ENCODE results near the gene DCAF5.

DCAF5 gene

DNA sequence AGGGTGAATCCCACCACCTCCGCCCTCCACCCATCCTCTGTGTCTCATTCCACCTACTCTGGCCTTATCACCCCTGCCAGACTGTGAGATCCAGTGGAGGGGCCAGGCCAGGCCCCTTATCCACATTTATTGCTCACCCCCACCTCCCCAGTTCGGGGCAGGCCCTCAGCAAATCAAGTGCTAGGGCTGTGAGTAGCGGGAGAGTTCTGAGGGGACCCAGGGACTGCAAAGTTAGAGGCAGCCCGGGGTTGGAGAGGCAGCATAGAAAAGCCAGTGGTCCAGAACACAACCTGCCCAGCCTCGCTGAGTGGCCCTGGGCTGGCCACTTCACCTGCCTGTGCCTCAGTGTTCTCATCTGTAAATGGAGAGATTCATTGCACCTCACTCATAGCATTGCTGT is 146.6 kb downstream of the DCAF5 start:
- no peak for FAIRE-seq
- no peak for DNase-seq (ENCODE audit: insufficient read length, low spot score)
- TF ChIP-seq POLR2A (IDR thresholded peaks at IDR 0.05; ENCODE audit: low read depth, low read length): no peak
- no peak for TF ChIP-seq PAX5 (IDR thresholded peaks at IDR 0.05; ENCODE audit: insufficient read depth, low read length, severe bottlenecking)
- no peak for TF ChIP-seq POU2F2 (IDR thresholded peaks at IDR 0.05; ENCODE audit: low read depth, low read length)
- no peak for TF ChIP-seq TAF1 (IDR thresholded peaks at IDR 0.05; ENCODE audit: low read depth, low read length)
- no peak for TF ChIP-seq SPI1 (IDR thresholded peaks at IDR 0.05; ENCODE audit: low read depth, low read length)
- TF ChIP-seq POLR2AphosphoS5 (IDR thresholded peaks at IDR 0.05; ENCODE audit: low read depth, low read length): no peak

DNA sequence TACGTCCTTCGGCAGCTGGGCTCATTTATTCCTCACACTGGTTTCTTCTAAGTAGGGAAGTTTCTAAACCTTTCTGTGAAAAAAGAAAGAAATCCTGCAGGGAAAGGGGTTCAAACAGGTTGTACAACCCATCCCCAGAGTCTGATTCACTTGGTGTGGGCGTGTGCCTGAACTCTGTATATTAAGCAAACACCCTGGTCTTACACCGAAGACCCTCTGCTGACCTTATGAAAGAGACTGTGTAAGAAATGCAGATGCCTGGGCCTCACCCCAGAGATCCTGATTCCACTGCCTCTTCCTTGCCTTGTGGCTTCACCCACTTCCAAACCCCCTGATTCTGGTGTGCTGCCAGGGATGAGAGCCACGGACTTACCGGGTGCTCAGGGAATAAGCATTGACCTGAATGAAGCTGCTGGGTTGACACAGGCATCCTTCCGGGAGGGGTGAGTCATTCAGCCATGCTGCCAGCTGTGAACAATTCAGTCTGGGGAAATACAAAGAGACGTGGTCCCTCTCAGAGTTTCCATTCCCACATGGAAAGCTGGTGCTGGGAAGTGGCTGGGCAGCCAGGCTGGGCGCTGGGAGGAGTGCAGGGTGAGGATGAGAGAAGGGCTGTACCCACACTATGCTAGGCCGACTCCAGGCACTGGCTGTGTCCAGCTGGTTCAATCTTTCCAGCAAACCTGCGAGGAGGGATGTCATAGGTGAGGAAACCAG is 147.3 kb downstream of the DCAF5 start:
- DNase-seq (ENCODE audit: insufficient read length, low spot score) (no peak), FAIRE-seq (no peak)

DNA sequence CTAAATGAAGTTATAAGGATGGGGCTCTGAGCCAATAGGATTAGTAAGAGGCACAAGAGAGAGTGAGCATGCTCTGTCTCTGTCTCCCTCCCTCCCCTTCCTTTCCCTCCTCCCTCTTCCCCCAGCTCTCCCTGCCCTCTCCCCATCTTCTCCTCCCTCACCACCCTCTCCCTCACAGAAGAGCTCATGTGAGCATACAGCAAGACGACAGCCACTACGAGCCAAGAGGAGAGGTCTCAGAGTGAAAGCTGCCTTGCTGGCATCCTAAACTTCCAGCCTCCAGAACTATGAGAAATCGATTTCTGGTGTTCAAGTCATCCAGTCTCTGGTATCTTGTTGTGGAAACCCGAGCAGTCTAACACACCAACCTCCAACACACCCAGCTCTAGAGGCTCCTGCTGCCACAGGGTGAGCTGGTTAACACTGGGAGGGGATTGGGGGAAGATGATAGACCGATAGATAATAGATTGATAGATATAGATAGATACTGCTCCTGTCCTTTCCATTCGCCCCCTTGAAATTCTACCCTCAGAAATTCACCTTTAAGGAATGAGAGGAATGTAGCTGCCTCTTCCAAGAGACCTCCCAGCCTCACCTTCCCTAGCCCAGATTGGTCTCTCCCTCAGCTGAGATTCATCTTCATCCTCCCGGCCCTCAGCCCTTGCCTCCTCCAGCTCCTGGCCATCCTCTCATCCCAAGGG is 148.0 kb downstream of the DCAF5 start:
- no peak for FAIRE-seq
- no peak for DNase-seq (ENCODE audit: insufficient read length, low spot score)
- no peak for TF ChIP-seq TAF1 (IDR thresholded peaks at IDR 0.05; ENCODE audit: low read depth, low read length)
- no peak for TF ChIP-seq POU2F2 (IDR thresholded peaks at IDR 0.05; ENCODE audit: low read depth, low read length)

More for the DNA sequence above, 147.3 kb downstream of the DCAF5 start:
- TF ChIP-seq SPI1 (IDR thresholded peaks at IDR 0.05; ENCODE audit: low read depth, low read length) (no peak), POU2F2 (IDR thresholded peaks at IDR 0.05; ENCODE audit: low read depth, low read length) (no peak), TAF1 (IDR thresholded peaks at IDR 0.05; ENCODE audit: low read depth, low read length) (no peak), POLR2AphosphoS5 (IDR thresholded peaks at IDR 0.05; ENCODE audit: low read depth, low read length) (no peak), PAX5 (IDR thresholded peaks at IDR 0.05; ENCODE audit: insufficient read depth, low read length, severe bottlenecking) (no peak), POLR2A (IDR thresholded peaks at IDR 0.05; ENCODE audit: low read depth, low read length) (no peak)

DNA sequence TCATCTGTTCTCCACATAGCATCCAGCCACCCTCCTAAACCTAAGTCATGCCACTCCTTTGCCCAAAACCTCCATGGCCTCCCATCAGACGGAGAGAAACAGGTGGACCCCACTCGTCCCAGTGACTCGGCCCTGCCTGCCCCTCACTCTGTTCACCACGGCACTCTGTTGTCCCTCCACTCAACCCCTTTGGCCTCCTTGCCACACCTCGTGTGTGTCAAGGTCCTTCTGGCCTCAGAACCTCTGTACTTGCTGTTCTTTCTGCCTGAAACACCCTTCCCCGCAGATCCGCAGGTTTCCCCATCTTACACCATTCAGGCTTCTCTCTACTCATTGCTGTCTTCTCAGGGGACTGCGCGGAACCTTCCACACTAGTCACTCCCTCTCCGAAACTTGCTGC is 149.3 kb downstream of the DCAF5 start:
- DNase-seq (ENCODE audit: insufficient read length, low spot score) (no peak), FAIRE-seq (no peak)
- TF ChIP-seq PAX5 (IDR thresholded peaks at IDR 0.05; ENCODE audit: insufficient read depth, low read length, severe bottlenecking) (no peak), POU2F2 (IDR thresholded peaks at IDR 0.05; ENCODE audit: low read depth, low read length) (no peak), POLR2AphosphoS5 (IDR thresholded peaks at IDR 0.05; ENCODE audit: low read depth, low read length) (no peak), TAF1 (IDR thresholded peaks at IDR 0.05; ENCODE audit: low read depth, low read length) (no peak), POLR2A (IDR thresholded peaks at IDR 0.05; ENCODE audit: low read depth, low read length) (no peak), SPI1 (IDR thresholded peaks at IDR 0.05; ENCODE audit: low read depth, low read length) (no peak)

DNA sequence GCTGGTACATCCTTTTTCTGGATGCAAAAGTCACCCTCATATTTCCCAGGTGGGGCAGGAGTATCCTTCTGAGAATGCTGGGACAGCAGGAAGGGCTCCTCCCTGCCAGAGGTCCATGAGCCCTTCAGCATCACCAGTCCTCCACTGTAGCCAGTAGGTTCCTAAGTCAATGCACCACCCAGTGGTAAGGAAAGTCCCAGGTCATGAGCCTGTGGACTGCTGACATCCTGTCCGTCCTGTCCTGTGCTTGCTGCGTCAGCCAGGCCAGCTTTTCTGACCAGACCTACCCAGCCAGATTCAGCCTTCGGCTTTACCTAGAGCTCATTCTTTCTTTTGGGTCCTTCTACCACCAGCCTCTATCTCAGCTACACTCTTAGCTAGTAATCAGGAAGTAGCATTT is 150.8 kb downstream of the DCAF5 start:
- FAIRE-seq: no peak

DNA sequence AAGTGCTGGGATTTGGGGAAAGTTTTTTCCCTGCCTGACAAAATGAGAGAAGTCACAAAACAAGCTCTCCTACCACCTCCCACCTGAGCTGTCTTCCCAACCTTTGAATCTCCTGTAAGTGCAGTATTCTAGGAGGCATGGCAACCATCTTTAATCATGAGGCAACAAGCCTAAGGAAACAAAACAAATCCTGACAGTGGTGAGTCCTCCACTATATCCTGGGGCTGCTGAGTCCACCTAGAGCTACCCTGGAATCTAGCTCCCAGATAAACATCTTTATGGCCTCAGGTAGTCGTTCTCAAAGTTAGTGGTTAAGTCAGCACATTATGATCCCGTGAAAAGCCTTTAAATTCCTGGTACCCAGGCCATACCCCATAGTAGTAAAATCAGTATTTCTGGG is 151.5 kb downstream of the DCAF5 start:
- no peak for DNase-seq (ENCODE audit: insufficient read length, low spot score)
- TF ChIP-seq POLR2A (IDR thresholded peaks at IDR 0.05; ENCODE audit: low read depth, low read length): no peak
- no peak for TF ChIP-seq SPI1 (IDR thresholded peaks at IDR 0.05; ENCODE audit: low read depth, low read length)
- no peak for TF ChIP-seq TAF1 (IDR thresholded peaks at IDR 0.05; ENCODE audit: low read depth, low read length)
- TF ChIP-seq PAX5 (IDR thresholded peaks at IDR 0.05; ENCODE audit: insufficient read depth, low read length, severe bottlenecking): no peak
- no peak for TF ChIP-seq POLR2AphosphoS5 (IDR thresholded peaks at IDR 0.05; ENCODE audit: low read depth, low read length)
- no peak for TF ChIP-seq POU2F2 (IDR thresholded peaks at IDR 0.05; ENCODE audit: low read depth, low read length)

More for the DNA sequence above, 150.8 kb downstream of the DCAF5 start:
- no peak for DNase-seq (ENCODE audit: insufficient read length, low spot score)
- no peak for TF ChIP-seq POLR2AphosphoS5 (IDR thresholded peaks at IDR 0.05; ENCODE audit: low read depth, low read length)
- TF ChIP-seq TAF1 (IDR thresholded peaks at IDR 0.05; ENCODE audit: low read depth, low read length): no peak
- TF ChIP-seq POU2F2 (IDR thresholded peaks at IDR 0.05; ENCODE audit: low read depth, low read length): no peak
- no peak for TF ChIP-seq PAX5 (IDR thresholded peaks at IDR 0.05; ENCODE audit: insufficient read depth, low read length, severe bottlenecking)
- TF ChIP-seq POLR2A (IDR thresholded peaks at IDR 0.05; ENCODE audit: low read depth, low read length): no peak
- no peak for TF ChIP-seq SPI1 (IDR thresholded peaks at IDR 0.05; ENCODE audit: low read depth, low read length)

More for the DNA sequence above, 151.5 kb downstream of the DCAF5 start:
- no peak for FAIRE-seq

Data from GM12891 (cell line).